K562 (cell line): ENCODE data around the gene TAC3. TPM values are rescaled to one million over a fixed set of nuclear protein-coding genes. Genes with fewer than 3 reads are reported as not detected.
A peak's percentile ranks its signal among the peaks of the same experiment; 100 is the strongest.
"Not testable (repeated sequence)": the region's sequence is repeated elsewhere in the genome, so short reads cannot be mapped to it uniquely, and the experiment has no call there.

Source experiments
- ATAC-seq: fragments of 200-7000 bp; cut with Tn5 transposase; 3 replicates; pipeline ENCODE4 v1.9.1; 2020; ENCODE audit warnings: moderate library complexity
- BruUV-seq: library from RNA; stranded (reverse); fragments of 400-500 nt; replicated peaks from 2 replicates; lab custom pipeline; 2021; lab: Mats Ljungman, UMichigan
- CTCF ChIA-PET: fragments of 300-600 bp; formaldehyde crosslinking; extraction: SDS; loops from one replicate; lab custom pipeline; 2021; ENCODE audit warnings: low intra/inter-chr PET ratio; lab: Yijun Ruan, JAX
- POLR2A ChIA-PET: fragments of 300-600, 350-650 bp; sonication (Branson Sonifier 250); formaldehyde crosslinking; extraction: SDS; loops from one replicate; lab custom pipeline; 2021; ENCODE audit warnings: antibody characterized with exemption, inconsistent platforms; lab: Yijun Ruan, JAX
- DNase-seq, 4 experiments: peaks; one replicate each; pipeline versions ENCODE4 v3.0.0 to v3.0.0-alpha.2; 2011 to 2018; ENCODE audit warnings: low spot score in 3 of 4, mixed read lengths in 3 of 4; ENCODE audit errors: extremely low read depth in 1 of 4
- FAIRE-seq: peaks from 2 replicates; lab custom pipeline; 2011; peaks lifted over from hg19 to GRCh38; lab: Jason Lieb, UNC
- H2AFZ ChIP-seq: 2 replicates; pipeline ENCODE4 v1.6.0; 2011; ENCODE audit warnings: low read depth, low read length, control low read depth, inconsistent platforms
- H3K27ac ChIP-seq: fragments of 200-600 bp; 3 replicates; pipeline ENCODE4 v1.8.0; 2011; ENCODE audit warnings: low read depth, mild to moderate bottlenecking, control low read depth, inconsistent platforms, low read length, moderate library complexity, mixed read lengths; ENCODE audit errors: extremely low read depth
- H3K27me3 ChIP-seq, 2 experiments: fragments of 300-600 bp in 1 of 2; 2 replicates in 1 of 2; 3 replicates in 1 of 2; pipeline versions ENCODE4 v1.6.0 to v1.8.0; 2011; ENCODE audit warnings: inconsistent platforms in 2 of 2, low read length in 2 of 2, mild to moderate bottlenecking in 1 of 2, mixed read lengths in 1 of 2, moderate library complexity in 1 of 2; ENCODE audit not compliant: control insufficient read depth in 2 of 2, insufficient read depth in 2 of 2
- H3K36me3 ChIP-seq: fragments of 300-600 bp; 3 replicates; pipeline ENCODE4 v1.8.0; 2011; ENCODE audit warnings: mild to moderate bottlenecking, low read length, inconsistent platforms; ENCODE audit not compliant: control insufficient read depth, insufficient read depth
- H3K4me1 ChIP-seq, 2 experiments: fragments of 200-600 bp in 1 of 2; replicated peaks in 1 of 2; 2 replicates in 1 of 2; 3 replicates in 1 of 2; pipeline versions ENCODE4 v1.5.1 to v1.8.0; 2011; ENCODE audit warnings: inconsistent platforms in 2 of 2, low read length in 2 of 2, mild to moderate bottlenecking in 1 of 2, mixed read lengths in 1 of 2, moderate library complexity in 1 of 2; ENCODE audit not compliant: control insufficient read depth in 2 of 2, insufficient read depth in 2 of 2
- H3K4me2 ChIP-seq: 2 replicates; pipeline ENCODE4 v1.6.1; 2011; ENCODE audit warnings: low read length, control low read depth, inconsistent platforms, mixed read lengths; ENCODE audit not compliant: insufficient read depth
- H3K4me3 ChIP-seq: fragments of 200-600 bp; sonication (generic), shearing (Covaris generic); 2 replicates; pipeline ENCODE4 v1.5.1; 2016; ENCODE audit warnings: control low read depth, inconsistent platforms
- H3K79me2 ChIP-seq: fragments of 200-600 bp; 3 replicates; pipeline ENCODE4 v1.8.0; 2011; ENCODE audit warnings: low read length, inconsistent platforms; ENCODE audit not compliant: control insufficient read depth, insufficient read depth
- H3K9ac ChIP-seq, 2 experiments: 2 replicates each; pipeline versions ENCODE4 v1.6.0 to v1.6.1; 2011; ENCODE audit warnings: low read depth in 2 of 2, low read length in 2 of 2, control low read depth in 1 of 2, inconsistent platforms in 1 of 2, mild to moderate bottlenecking in 1 of 2, mixed read lengths in 1 of 2; ENCODE audit not compliant: insufficient read depth in 1 of 2
- H3K9me1 ChIP-seq: one replicate; pipeline ENCODE4 v1.6.0; 2011; ENCODE audit warnings: inconsistent platforms, mild to moderate bottlenecking, low read length, moderate library complexity; ENCODE audit not compliant: control insufficient read depth, insufficient read depth
- H3K9me3 ChIP-seq: replicated peaks from 2 replicates; pipeline ENCODE4 v1.5.1; 2011; ENCODE audit warnings: low read depth, low read length, inconsistent platforms; ENCODE audit not compliant: control insufficient read depth, insufficient read depth
- H4K20me1 ChIP-seq: replicated peaks from 2 replicates; pipeline ENCODE4 v1.6.1; 2011; ENCODE audit warnings: low read length, inconsistent platforms, mixed read lengths; ENCODE audit not compliant: control insufficient read depth, insufficient read depth
- MAFF ChIP-seq: IDR thresholded peaks from 2 replicates; pipeline ENCODE4 v1.6.1; 2012; ENCODE audit warnings: low read length, improper control_type of control experiment
- NR4A1 ChIP-seq, 2 experiments: fragments of 250-450 bp in 1 of 2; fragments of 450-650 bp in 1 of 2; sonication (Bioruptor Pico) in 1 of 2; IDR thresholded peaks; 2 replicates each; pipeline versions ENCODE4 v1.4.0 to v1.6.1; 2016 to 2020; ENCODE audit warnings: mild to moderate bottlenecking in 2 of 2, missing compliant biosample characterization in 1 of 2, missing genetic modification characterization in 1 of 2, moderate library complexity in 1 of 2
- PREB ChIP-seq: sonication (generic); formaldehyde crosslinking; IDR thresholded peaks from 2 replicates; pipeline ENCODE4 v1.8.1; 2023; ENCODE audit warnings: mild to moderate bottlenecking, missing genetic modification reagents
- RREB1 ChIP-seq: fragments of 250-450 bp; sonication (Bioruptor Pico); IDR thresholded peaks from 2 replicates; pipeline ENCODE4 v1.4.0; 2020
- WGBS: fragments of 100-300 bp; shearing (Covaris generic); methylation state at CpG from one replicate; pipeline ENCODE4 v1.1.6; 2016; ENCODE audit warnings: low coverage, mixed read lengths; ENCODE audit not compliant: insufficient coverage; ENCODE audit errors: missing lambda C conversion rate; 5-methylcytosine and 5-hydroxymethylcytosine counted together
- in situ Hi-C: fragments of 300-500 bp; cut with MboI; formaldehyde crosslinking; loops from 4 replicates; pipeline ENCODE4 v1.15.0; 2018; ENCODE audit warnings: inconsistent platforms, mixed read lengths
- intact Hi-C: fragments of 100-400 bp; cut with micrococcal nuclease; formaldehyde crosslinking; loops from 2 replicates; pipeline ENCODE4 v1.14.2; 2022
- polyA plus RNA-seq, 8 experiments: library from polyadenylated mRNA; depleted of rRNA in 4 of 8; stranded (reverse) in 5 of 8; unstranded in 3 of 8; fragments of >200 nt; fragmentation: Nextera tagmentation in 2 of 8; fragmentation: Illumina TruSeq in 1 of 8; extraction: Ambion mirVana in 2 of 8; extraction: Trizol in 1 of 8; gene quantifications; 2 replicates each; pipeline versions ENCODE4 v1.2.1 to v1.2.3, GENCODE V29; 2011 to 2014; ENCODE audit warnings: inconsistent platforms in 1 of 8, missing spikeins in 1 of 8
- total RNA-seq, 7 experiments: library from RNA; depleted of rRNA in 6 of 7; stranded (reverse); fragments of >200 nt in 6 of 7; fragmentation: Illumina TruSeq in 2 of 7; extraction: Trizol in 2 of 7; gene quantifications; 2 replicates each; pipeline versions ENCODE4 v1.2.1 to v1.2.3, GENCODE V29; 2011 to 2021; ENCODE audit warnings: low replicate concordance in 1 of 7

Gene TAC3
- total and polyA plus RNA-seq, 9 of the 15 experiments (the other 6 are each of a cell fraction or from before 2014, with no cell fraction given): 0.29 to 2.8 (median 1.4) TPM

- Histone ChIP-seq H3K9me1 (no peaks in the 10 kb centered on the region), H3K4me1 (peaks cover 6 to 9% of the 10 kb centered on the region in 2 experiments; a peak in 4 of 5 replicates), H2AFZ (peak overlapping the region; percentile 64; the same call in 1 of the 2 replicates), H3K9ac (no peak overlapping the region), H3K4me2 (no peak overlapping the region), H3K36me3 (no peaks in the 10 kb centered on the region), H3K27me3 (peaks cover 1 to 6% of the 10 kb centered on the region in 2 experiments; a peak in 4 of 5 replicates), H3K4me3 (no peak overlapping the region), H3K79me2 (no peaks in the 10 kb centered on the region), H4K20me1 (no peaks in the 10 kb centered on the region), H3K9me3 (no peaks in the 10 kb centered on the region), H3K27ac (no peak overlapping the region)
- TF ChIP-seq RREB1 (CRISPR knock-in tag) (no peak), MAFF (no peak), NR4A1 (CRISPR knock-in tag; IDR thresholded peaks at IDR 0.05) (no peak), NR4A1 (tag; IDR thresholded peaks at IDR 0.05) (no peak), PREB (CRISPR knock-in tag) (no peak)
- no peak for ATAC-seq
- intact Hi-C loops: no loop called here
- in situ Hi-C loops: loop anchor here (5.0 kb wide), 1 partner anchor 158 kb away; no protein-coding TSS in a partner anchor
- WGBS: 22% methylated on average over 1 of the region's 1 CpG
- no TSS peak for BruUV-seq
- DNase-seq: no peak
- ChIA-PET CTCF (interaction anchor here (0.7 kb wide), 1 partner anchor 12 kb away, joined by 3 read pairs; no protein-coding TSS in a partner anchor), POLR2A (interaction anchor here (0.6 to 1.7 kb wide), 5 partner anchors 13 to 294 kb away, joined by 3 to 7 read pairs (median 4); partner anchors contain the start of gene NACA)
- FAIRE-seq: no peak
Measured at GRCh38 chr12:57018906-57019305, 2.6 kb upstream of the TAC3 start.

GRCh38 chr12:57018353-57018752 lies 2.0 kb upstream of the TAC3 start:
- H3K4me1 ChIP-seq, FAIRE-seq, H3K4me3 ChIP-seq, H3K9me3 ChIP-seq, H3K36me3 ChIP-seq, H3K4me2 ChIP-seq, BruUV-seq, H3K9me1 ChIP-seq, H3K79me2 ChIP-seq, intact Hi-C loops, H3K9ac ChIP-seq, ATAC-seq, DNase-seq, H3K27ac ChIP-seq, H4K20me1 ChIP-seq: not testable (repeated sequence)
- Histone ChIP-seq H2AFZ (peak overlapping the region; percentile 64; the same call in 1 of the 2 replicates), H3K27me3 (peaks cover 2 to 11% of the 10 kb centered on the region in 2 experiments)
- ChIA-PET CTCF (interaction anchor here (0.7 kb wide), 1 partner anchor 11 kb away, joined by 3 read pairs; no protein-coding TSS in a partner anchor), POLR2A (interaction anchor here (1.0 to 1.3 kb wide), 3 partner anchors 19 to 293 kb away, joined by 3 to 7 read pairs (median 6); partner anchors contain the start of gene NACA)
- WGBS: 54% methylated on average over 4 of the region's 5 CpGs
- in situ Hi-C loops: loop anchor here (5.0 kb wide), 1 partner anchor 159 kb away; no protein-coding TSS in a partner anchor
